ENCODE data around the gene UBXN4. TPM values are rescaled to one million over a fixed set of nuclear protein-coding genes. Genes with fewer than 3 reads are reported as not detected.

UBXN4 gene
- total and polyA plus RNA-seq, 2 donors (not counting 3 experiments of a cell fraction or from before 2014, with no cell fraction given): 40.8 to 108 TPM

DNA sequence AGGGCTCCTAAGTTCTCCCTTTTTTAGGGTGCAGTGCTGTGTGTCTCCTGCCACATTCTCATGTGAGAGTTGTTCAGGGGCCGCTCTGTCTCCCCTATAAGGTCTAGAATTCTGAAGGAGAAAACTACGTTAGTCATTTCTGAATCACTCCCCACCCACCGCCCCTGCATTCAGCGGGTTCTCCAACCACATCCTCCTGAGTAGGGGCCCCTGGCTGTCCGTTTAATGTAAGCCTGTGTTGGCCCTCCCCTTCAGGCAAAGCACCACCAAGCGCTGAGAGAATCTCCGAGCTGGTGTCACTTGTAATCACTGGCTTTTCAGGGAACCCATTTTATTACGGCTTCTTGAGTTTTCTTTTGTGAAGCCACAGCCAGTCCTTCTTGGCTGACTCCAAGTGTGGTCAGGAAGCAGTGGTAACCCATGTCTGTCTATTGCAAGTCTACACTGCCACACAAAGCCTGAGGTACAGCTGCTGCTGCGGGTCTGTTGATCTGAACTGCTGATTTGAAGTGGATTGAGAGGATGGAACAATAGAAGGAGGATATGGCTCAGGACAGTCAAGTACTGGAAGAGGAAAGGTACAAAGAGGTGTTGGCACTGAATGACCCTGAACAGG, 78.5 kb downstream of the UBXN4 start:
- H3K9me3 ChIP-seq (replicated peaks; ENCODE audit: control insufficient read depth, insufficient read depth, low read length): no peaks in the 10 kb centered on the region
- POLR2A ChIA-PET: no interaction called here
- BruUV-seq (replicated peaks): no TSS peak
- no peak overlapping the region for H3K4me3 ChIP-seq (replicated peaks in 1 of 3; ENCODE audit: insufficient read depth in 1 of 3, low read depth in 1 of 3, low read length in 3 of 3)
- H3K4me2 ChIP-seq (ENCODE audit: insufficient read depth, low read length): no peak overlapping the region
- TF ChIP-seq POLR2A (IDR thresholded peaks at IDR 0.05; ENCODE audit: low read depth, low read length) (no peak), EZH2 (IDR thresholded peaks at IDR 0.05; ENCODE audit: borderline replicate concordance, low read depth, low read length, severe bottlenecking) (no peak), FOS (IDR thresholded peaks at IDR 0.05; ENCODE audit: borderline replicate concordance, insufficient read depth, low read length) (no peak), MYC (IDR thresholded peaks at IDR 0.05; ENCODE audit: low read depth, low read length) (no peak), JUN (IDR thresholded peaks at IDR 0.05; ENCODE audit: borderline replicate concordance, insufficient read depth, insufficient read length, low read depth) (no peak), POLR2AphosphoS5 (IDR thresholded peaks at IDR 0.05; ENCODE audit: insufficient read depth, low read depth, low read length) (no peak), GATA2 (IDR thresholded peaks at IDR 0.05; ENCODE audit: insufficient read depth, insufficient read length, low read depth, low read length) (no peak)
- TF ChIP-seq, protein P1, sequence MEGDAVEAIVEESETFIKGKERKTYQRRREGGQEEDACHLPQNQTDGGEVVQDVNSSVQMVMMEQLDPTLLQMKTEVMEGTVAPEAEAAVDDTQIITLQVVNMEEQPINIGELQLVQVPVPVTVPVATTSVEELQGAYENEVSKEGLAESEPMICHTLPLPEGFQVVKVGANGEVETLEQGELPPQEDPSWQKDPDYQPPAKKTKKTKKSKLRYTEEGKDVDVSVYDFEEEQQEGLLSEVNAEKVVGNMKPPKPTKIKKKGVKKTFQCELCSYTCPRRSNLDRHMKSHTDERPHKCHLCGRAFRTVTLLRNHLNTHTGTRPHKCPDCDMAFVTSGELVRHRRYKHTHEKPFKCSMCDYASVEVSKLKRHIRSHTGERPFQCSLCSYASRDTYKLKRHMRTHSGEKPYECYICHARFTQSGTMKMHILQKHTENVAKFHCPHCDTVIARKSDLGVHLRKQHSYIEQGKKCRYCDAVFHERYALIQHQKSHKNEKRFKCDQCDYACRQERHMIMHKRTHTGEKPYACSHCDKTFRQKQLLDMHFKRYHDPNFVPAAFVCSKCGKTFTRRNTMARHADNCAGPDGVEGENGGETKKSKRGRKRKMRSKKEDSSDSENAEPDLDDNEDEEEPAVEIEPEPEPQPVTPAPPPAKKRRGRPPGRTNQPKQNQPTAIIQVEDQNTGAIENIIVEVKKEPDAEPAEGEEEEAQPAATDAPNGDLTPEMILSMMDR (IDR thresholded peaks at IDR 0.05; ENCODE audit: extremely low read depth in 1 of 2, insufficient read depth in 1 of 2, low read depth in 1 of 2, low read length in 2 of 2): no peak
- TF ChIP-seq, protein P2, sequence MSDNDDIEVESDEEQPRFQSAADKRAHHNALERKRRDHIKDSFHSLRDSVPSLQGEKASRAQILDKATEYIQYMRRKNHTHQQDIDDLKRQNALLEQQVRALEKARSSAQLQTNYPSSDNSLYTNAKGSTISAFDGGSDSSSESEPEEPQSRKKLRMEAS (IDR thresholded peaks at IDR 0.05; ENCODE audit: insufficient read depth, insufficient read length): no peak
- CTCF ChIA-PET: no interaction called here
- H3K27ac ChIP-seq (ENCODE audit: insufficient read depth, low read depth, low read length): no peak overlapping the region
- DNase-seq (ENCODE audit: low read depth, low spot score) (no peak), FAIRE-seq (no peak)
- no peaks in the 10 kb centered on the region for H3K36me3 ChIP-seq (ENCODE audit: control insufficient read depth in 2 of 2, extremely low read depth in 1 of 2, insufficient read depth in 2 of 2, low read length in 2 of 2)
- H3K4me1 ChIP-seq (ENCODE audit: control insufficient read depth, extremely low read depth, insufficient read depth, low read length): no peaks in the 10 kb centered on the region
- H3K9ac ChIP-seq (replicated peaks; ENCODE audit: extremely low read depth, insufficient read depth, low read length): no peak overlapping the region
- peaks cover 0 to 4% of the 10 kb centered on the region in 2 experiments for H3K27me3 ChIP-seq (ENCODE audit: control insufficient read depth in 2 of 2, insufficient read depth in 2 of 2, low read length in 2 of 2)
- intact Hi-C loops (cut with micrococcal nuclease): no loop called here
- no peaks in the 10 kb centered on the region for H4K20me1 ChIP-seq (replicated peaks; ENCODE audit: control insufficient read depth, extremely low read depth, insufficient read depth, low read length)
- H2AFZ ChIP-seq (ENCODE audit: low read depth, low read length): no peak overlapping the region
- no peaks in the 10 kb centered on the region for H3K9me1 ChIP-seq (replicated peaks; ENCODE audit: control insufficient read depth, extremely low read depth, insufficient read depth, low read length)
- no peaks in the 10 kb centered on the region for H3K79me2 ChIP-seq (ENCODE audit: control insufficient read depth, insufficient read depth, low read length)
- dilution Hi-C loops (cut with MboI; ENCODE audit: extremely low pct_ligation_motif_present, low sequenced_read_pairs): no loop called here

All from endothelial cell of umbilical vein (primary cell).